ENCODE data around the gene PAM. TPM values are rescaled to one million over a fixed set of nuclear protein-coding genes. Genes with fewer than 3 reads are reported as not detected.

Gene PAM
- total RNA-seq, 1 donor from 2014 or later = 171 TPM

DNA sequence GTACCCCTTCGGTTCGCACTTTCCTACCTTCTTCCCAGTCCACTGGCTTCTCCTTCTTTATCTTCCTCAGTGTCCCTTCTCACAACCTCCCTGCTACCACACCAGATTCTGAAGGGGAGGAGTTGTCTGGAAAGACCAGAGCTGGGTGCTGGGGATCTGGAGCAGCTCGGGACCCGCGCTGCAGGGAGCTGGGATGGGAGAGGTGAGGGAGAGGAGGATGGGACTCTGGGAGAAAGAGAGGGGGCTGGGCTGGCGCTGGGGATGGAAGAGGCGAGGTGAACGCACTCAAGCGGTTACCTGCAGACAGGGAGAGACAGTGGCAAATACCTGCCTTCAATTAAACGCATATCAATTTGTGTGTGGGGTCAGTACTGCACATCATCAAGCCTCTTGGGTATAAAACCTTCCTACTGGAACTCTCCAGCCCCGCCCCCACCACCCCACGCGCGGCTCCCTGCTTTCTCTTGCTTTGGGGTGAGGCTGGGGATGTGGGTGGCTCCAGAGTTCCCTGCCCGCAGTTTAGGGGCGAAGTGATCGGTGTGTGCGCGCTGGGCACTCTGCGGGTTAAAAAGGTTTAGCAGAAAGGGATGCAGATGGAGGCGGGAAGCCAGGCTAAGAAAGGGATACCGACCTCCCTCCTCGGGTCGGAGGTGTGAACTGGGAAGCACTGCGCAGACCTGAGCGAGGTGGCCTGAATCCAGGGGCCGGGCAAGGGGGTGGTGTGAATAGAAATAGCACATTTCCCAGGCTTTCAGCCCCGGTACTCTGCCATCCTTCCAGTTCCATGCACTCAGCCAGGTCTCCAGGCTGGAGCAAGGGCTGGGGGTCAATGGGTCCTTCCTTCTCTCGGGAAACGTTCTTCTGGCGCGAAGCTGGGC lies 977 bp upstream of the PAM start:
- no peaks in the 10 kb centered on the region for H3K9me3 ChIP-seq
- peak overlapping the region; percentile 68 for H3K4me3 ChIP-seq
- no peaks in the 10 kb centered on the region for H3K36me3 ChIP-seq
- H3K27me3 ChIP-seq (ENCODE audit: low read depth) = no peaks in the 10 kb centered on the region
- peak; percentile 8 to 30 for ATAC-seq
- peak overlapping the region; percentile 73 for H3K27ac ChIP-seq
- TF ChIP-seq, protein P1, sequence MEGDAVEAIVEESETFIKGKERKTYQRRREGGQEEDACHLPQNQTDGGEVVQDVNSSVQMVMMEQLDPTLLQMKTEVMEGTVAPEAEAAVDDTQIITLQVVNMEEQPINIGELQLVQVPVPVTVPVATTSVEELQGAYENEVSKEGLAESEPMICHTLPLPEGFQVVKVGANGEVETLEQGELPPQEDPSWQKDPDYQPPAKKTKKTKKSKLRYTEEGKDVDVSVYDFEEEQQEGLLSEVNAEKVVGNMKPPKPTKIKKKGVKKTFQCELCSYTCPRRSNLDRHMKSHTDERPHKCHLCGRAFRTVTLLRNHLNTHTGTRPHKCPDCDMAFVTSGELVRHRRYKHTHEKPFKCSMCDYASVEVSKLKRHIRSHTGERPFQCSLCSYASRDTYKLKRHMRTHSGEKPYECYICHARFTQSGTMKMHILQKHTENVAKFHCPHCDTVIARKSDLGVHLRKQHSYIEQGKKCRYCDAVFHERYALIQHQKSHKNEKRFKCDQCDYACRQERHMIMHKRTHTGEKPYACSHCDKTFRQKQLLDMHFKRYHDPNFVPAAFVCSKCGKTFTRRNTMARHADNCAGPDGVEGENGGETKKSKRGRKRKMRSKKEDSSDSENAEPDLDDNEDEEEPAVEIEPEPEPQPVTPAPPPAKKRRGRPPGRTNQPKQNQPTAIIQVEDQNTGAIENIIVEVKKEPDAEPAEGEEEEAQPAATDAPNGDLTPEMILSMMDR (IDR thresholded peaks at IDR 0.05) = no peak
- H3K4me1 ChIP-seq = peaks cover 22% of the 10 kb centered on the region
- peak; percentile 51 for DNase-seq
- intact Hi-C loops (cut with DNase I) = no loop called here

- peak; percentile 82 for DNase-seq
- intact Hi-C loops (cut with DNase I) = no loop called here
- Histone ChIP-seq H3K4me3 (peak overlapping the region; percentile 68), H3K36me3 (no peaks in the 10 kb centered on the region), H3K9me3 (no peaks in the 10 kb centered on the region), H3K4me1 (peaks cover 39% of the 10 kb centered on the region), H3K27ac (peak overlapping the region; percentile 73), H3K27me3 (ENCODE audit: low read depth) (no peaks in the 10 kb centered on the region)
- peak; percentile 89 to 90 for ATAC-seq
- TF ChIP-seq, protein P1 (IDR thresholded peaks at IDR 0.05) = peak; percentile 11
Observed at GRCh38 chr5:102755686-102756371, 724 bp downstream of the PAM start.

GRCh38 chr5:102758576-102758975 lies 3.5 kb downstream of the PAM start:
- Histone ChIP-seq H3K27ac (no peak overlapping the region), H3K4me3 (no peak overlapping the region), H3K27me3 (ENCODE audit: low read depth) (no peaks in the 10 kb centered on the region), H3K4me1 (peaks cover 65% of the 10 kb centered on the region), H3K9me3 (no peaks in the 10 kb centered on the region), H3K36me3 (no peaks in the 10 kb centered on the region)
- intact Hi-C loops (cut with DNase I) = no loop called here
- TF ChIP-seq, protein P1 (IDR thresholded peaks at IDR 0.05) = no peak
- no peak for ATAC-seq
- no peak for DNase-seq

- DNase-seq (no peak), ATAC-seq (no peak)
- TF ChIP-seq, protein P1 (IDR thresholded peaks at IDR 0.05) = no peak
- Histone ChIP-seq H3K27me3 (ENCODE audit: low read depth) (no peaks in the 10 kb centered on the region), H3K4me3 (no peak overlapping the region), H3K36me3 (no peaks in the 10 kb centered on the region), H3K4me1 (peaks cover 60% of the 10 kb centered on the region), H3K27ac (no peak overlapping the region), H3K9me3 (no peaks in the 10 kb centered on the region)
- intact Hi-C loops (cut with DNase I) = no loop called here
Observed at GRCh38 chr5:102759289-102759688, 4.2 kb downstream of the PAM start.

DNA sequence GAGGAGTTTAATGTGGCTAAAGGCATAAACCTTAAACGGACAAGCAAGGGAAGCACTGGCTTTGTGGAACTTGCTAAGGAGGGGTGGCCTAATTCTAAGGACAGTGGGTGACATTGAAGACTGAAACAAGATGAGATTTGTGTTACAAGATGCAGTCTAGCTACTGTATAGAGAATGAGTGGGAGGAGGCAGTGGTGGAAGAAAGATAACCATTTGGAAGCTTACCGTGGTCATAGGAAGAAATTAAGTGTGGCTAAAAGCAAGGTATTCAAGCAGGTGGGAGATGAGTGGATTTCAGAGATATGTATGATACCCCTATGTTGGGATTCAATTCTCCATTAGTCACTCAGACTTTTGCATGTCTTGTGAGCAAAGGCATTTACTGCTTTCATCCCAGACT lies 4.6 kb downstream of the PAM start:
- Histone ChIP-seq H3K4me1 (peaks cover 56% of the 10 kb centered on the region), H3K36me3 (no peaks in the 10 kb centered on the region), H3K4me3 (no peak overlapping the region), H3K9me3 (no peaks in the 10 kb centered on the region), H3K27me3 (ENCODE audit: low read depth) (no peaks in the 10 kb centered on the region), H3K27ac (no peak overlapping the region)
- no peak for ATAC-seq
- TF ChIP-seq, protein P1 (IDR thresholded peaks at IDR 0.05) = no peak
- intact Hi-C loops (cut with DNase I) = no loop called here
- DNase-seq = no peak

Measured in lower lobe of right lung (tissue), 2 donors.